Spleen (tissue), 11 donors: ENCODE measurements around the gene ZC3H4. TPM values are rescaled to one million over a fixed set of nuclear protein-coding genes. Genes with fewer than 3 reads are reported as not detected.

Experiments
- DNase-seq: peaks from one replicate; pipeline ENCODE4 v3.0.0-alpha.2; 2020
- H3K27ac ChIP-seq, 8 donors: fragments of 200-600 bp; sonication (generic) in 7 of 8; 1 replicate in 4 of 8; 2 replicates in 4 of 8; pipeline versions ENCODE4 v1.5.0 to v1.8.0; 2016 to 2021; ENCODE audit warnings: inconsistent platforms in 4 of 8, mild to moderate bottlenecking in 4 of 8, moderate library complexity in 1 of 8
- H3K27me3 ChIP-seq, 7 donors: fragments of 200-600 bp; sonication (generic) in 6 of 7; replicated peaks in 1 of 7; 1 replicate in 4 of 7; 2 replicates in 3 of 7; pipeline versions ENCODE4 v1.5.0 to v1.8.0; 2016 to 2021; ENCODE audit warnings: inconsistent platforms in 3 of 7, mild to moderate bottlenecking in 1 of 7
- H3K36me3 ChIP-seq, 6 donors: fragments of 200-600 bp; sonication (generic) in 5 of 6; 1 replicate in 4 of 6; 2 replicates in 2 of 6; pipeline versions ENCODE4 v1.5.0 to v1.8.0; 2016 to 2021; ENCODE audit warnings: inconsistent platforms in 2 of 6
- H3K4me1 ChIP-seq, 6 donors: fragments of 200-600 bp; sonication (generic) in 5 of 6; 1 replicate in 3 of 6; 2 replicates in 3 of 6; pipeline versions ENCODE4 v1.5.0 to v1.8.0; 2016 to 2021; ENCODE audit warnings: inconsistent platforms in 3 of 6
- H3K4me3 ChIP-seq, 8 donors: fragments of 200-600 bp; sonication (generic) in 7 of 8; 1 replicate in 4 of 8; 2 replicates in 4 of 8; pipeline versions ENCODE4 v1.5.0 to v1.8.0; 2016 to 2021; ENCODE audit warnings: inconsistent platforms in 4 of 8, mild to moderate bottlenecking in 4 of 8, moderate library complexity in 2 of 8
- H3K9me3 ChIP-seq, 8 donors: fragments of 200-600 bp; sonication (generic) in 7 of 8; 1 replicate in 4 of 8; 2 replicates in 4 of 8; pipeline versions ENCODE4 v1.5.0 to v1.8.0; 2016 to 2021; ENCODE audit warnings: inconsistent platforms in 4 of 8
- POLR2A ChIP-seq, 3 donors: fragments of 450-650 bp; IDR thresholded peaks; one replicate each; pipeline ENCODE4 v1.5.1; 2017; ENCODE audit warnings: antibody characterized with exemption in 3 of 3, mild to moderate bottlenecking in 1 of 3
- POLR2AphosphoS5 ChIP-seq, 3 donors: sonication (generic); formaldehyde crosslinking; IDR thresholded peaks; one replicate each; pipeline ENCODE4 v1.5.1; 2017; ENCODE audit warnings: antibody characterized with exemption in 3 of 3
- WGBS, 5 donors: extraction: QIAGEN DNeasy Blood & Tissue Kit in 3 of 5; methylation state at CpG; one replicate each; pipeline versions ENCODE4 v1.1.5 to v1.1.7; 2013 to 2018; 5-methylcytosine and 5-hydroxymethylcytosine counted together
- intact Hi-C: fragments of 100-400 bp; cut with DNase I; formaldehyde crosslinking; loops from one replicate; pipeline ENCODE4 v1.15.0; 2023; ENCODE audit warnings: low total_unique reads
- polyA plus RNA-seq, 3 donors: library from polyadenylated mRNA; stranded (reverse); fragments of 200-250 nt; gene quantifications; one replicate each; pipeline ENCODE4 v1.2.1, GENCODE V29; 2013
- total RNA-seq, 7 donors: library from RNA; depleted of rRNA in 3 of 7; stranded (reverse); fragments of >200 nt in 3 of 7; fragmentation: NEBNext Ultra II Directional in 4 of 7; extraction: Animal tissue kit (Norgen Biotek cat#: 25700) in 4 of 7; gene quantifications; one replicate each; pipeline versions ENCODE4 v1.1.0 to v1.2.1, GENCODE V29; 2016 to 2021
- TF ChIP-seq, protein P1 (sequence below), 11 experiments: fragments of 200-600 bp in 7 of 11; fragments of 450-650 bp in 4 of 11; sonication (generic) in 4 of 11; IDR thresholded peaks in 8 of 11; conservative IDR thresholded peaks in 3 of 11; 1 replicate in 7 of 11; 2 replicates in 4 of 11; pipeline versions ENCODE4 v1.4.0 to v1.8.0; 2016 to 2021; ENCODE audit warnings: antibody characterized with exemption in 11 of 11, inconsistent platforms in 4 of 11, mild to moderate bottlenecking in 1 of 11
- donor health status: healthy with polysubstance abuse.
- donor health status: DM: no; HTN: no; CAD: no; lungs with moderate emphysema.
- donor health status: DM: no; HTN: no; CAD: no.
- donor health status: Bipolar disorder and iron deficiency.
- donor health status: healthy.
- donor health status: DM: no; HTN: no; CAD: no.
- donor health status: DM: yes; HTN: yes; CAD: no.

ZC3H4 gene
- total and polyA plus RNA-seq, 10 donors = 6.0 to 68.7 (median 33.4) TPM

DNA sequence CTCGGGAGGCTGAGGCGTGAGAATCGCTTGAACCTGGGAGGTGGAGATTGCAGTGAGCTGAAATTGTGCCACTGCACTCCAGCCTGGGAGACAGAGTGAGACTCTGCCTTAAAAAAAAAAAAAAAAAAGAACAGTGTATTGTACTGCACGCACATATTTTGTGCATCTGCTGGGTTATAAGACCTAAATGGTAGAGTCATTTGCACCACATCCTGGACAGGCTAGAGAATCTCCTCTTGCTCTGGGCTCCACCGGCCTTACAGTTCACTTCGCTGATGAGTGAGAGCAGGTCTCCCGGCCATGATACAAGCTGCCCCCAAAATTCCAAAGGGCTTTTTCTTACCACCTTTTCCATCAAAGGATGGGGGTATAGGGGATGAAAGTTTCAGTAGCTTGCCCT lies 9.8 kb upstream of the ZC3H4 start:
- DNase-seq = no peak

DNA sequence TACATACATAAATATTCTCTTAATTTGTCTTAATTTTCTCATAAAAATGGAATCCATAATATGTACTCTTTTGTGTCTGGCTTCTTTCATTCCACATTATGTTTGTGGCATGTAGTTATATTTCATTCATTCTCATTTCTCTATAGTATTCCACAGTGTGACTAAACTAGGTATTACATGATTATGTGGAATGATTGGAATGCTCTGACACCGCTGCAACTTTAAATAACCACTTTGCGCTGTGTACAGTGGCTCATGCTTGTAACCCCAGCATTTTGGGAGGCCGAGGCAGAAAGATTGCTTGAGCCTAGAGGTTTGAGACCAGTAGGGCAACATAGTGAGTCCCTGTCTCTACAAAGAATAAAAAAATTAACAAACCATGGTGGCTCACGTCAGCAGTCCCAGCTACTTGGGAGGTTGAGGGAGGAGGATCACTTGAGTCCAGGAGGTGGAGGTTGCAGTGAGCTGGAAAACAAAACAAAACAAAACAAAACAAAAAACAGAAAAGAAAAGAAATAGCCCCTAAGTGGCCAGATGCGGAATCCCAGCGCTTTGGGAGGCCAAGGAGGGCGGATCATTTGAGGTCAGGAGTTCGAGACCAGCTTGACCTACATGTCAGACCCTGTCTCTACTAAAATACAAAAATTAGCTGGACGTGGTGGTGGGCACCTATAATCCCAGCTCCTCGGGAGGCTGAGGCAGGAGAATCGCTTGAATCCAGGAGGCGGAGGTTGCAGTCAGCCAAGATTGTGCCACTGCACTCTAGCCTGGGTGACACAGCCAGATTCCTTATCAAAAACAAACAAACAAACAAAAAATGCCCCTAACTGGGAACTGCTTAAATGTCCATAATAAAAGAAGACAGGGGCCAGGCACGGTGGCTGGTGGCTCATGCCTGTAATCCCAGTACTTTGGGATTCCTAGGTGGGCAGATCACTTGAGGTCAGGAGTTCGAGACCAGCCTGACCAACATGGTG lies 9.1 kb upstream of the ZC3H4 start:
- TF ChIP-seq POLR2A (IDR thresholded peaks at IDR 0.05) = no peak
- TF ChIP-seq, protein P1, sequence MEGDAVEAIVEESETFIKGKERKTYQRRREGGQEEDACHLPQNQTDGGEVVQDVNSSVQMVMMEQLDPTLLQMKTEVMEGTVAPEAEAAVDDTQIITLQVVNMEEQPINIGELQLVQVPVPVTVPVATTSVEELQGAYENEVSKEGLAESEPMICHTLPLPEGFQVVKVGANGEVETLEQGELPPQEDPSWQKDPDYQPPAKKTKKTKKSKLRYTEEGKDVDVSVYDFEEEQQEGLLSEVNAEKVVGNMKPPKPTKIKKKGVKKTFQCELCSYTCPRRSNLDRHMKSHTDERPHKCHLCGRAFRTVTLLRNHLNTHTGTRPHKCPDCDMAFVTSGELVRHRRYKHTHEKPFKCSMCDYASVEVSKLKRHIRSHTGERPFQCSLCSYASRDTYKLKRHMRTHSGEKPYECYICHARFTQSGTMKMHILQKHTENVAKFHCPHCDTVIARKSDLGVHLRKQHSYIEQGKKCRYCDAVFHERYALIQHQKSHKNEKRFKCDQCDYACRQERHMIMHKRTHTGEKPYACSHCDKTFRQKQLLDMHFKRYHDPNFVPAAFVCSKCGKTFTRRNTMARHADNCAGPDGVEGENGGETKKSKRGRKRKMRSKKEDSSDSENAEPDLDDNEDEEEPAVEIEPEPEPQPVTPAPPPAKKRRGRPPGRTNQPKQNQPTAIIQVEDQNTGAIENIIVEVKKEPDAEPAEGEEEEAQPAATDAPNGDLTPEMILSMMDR (IDR thresholded peaks at IDR 0.05 in 8 of 11, conservative IDR thresholded peaks at IDR 0.05 in 3 of 11) = no peak
- Histone ChIP-seq H3K27ac (no peak overlapping the region), H3K9me3 (no peaks in the 10 kb centered on the region), H3K36me3 (no peaks in the 10 kb centered on the region), H3K4me3 (no peak overlapping the region), H3K4me1 (peaks cover 0 to 8% (median 3%) of the 10 kb centered on the region in 6 donors), H3K27me3 (no peaks in the 10 kb centered on the region)
- DNase-seq = no peak
- intact Hi-C loops = loop anchor here (10.0 kb wide), 1 partner anchor 88 kb away; no protein-coding TSS in a partner anchor
- WGBS, 5 donors = 84 to 91% (median 88%) methylated on average over 14 of the region's 14 CpGs

More for the DNA sequence above, 9.8 kb upstream of the ZC3H4 start:
- H3K4me3 ChIP-seq = no peak overlapping the region
- no peaks in the 10 kb centered on the region for H3K27me3 ChIP-seq
- TF ChIP-seq, protein P1 (IDR thresholded peaks at IDR 0.05 in 8 of 11, conservative IDR thresholded peaks at IDR 0.05 in 3 of 11) = no peak
- TF ChIP-seq POLR2AphosphoS5 (IDR thresholded peaks at IDR 0.05) (no peak), POLR2A (IDR thresholded peaks at IDR 0.05) (no peak)
- H3K4me1 ChIP-seq = peaks cover 0 to 8% (median 3%) of the 10 kb centered on the region in 6 donors
- WGBS, 5 donors = 86 to 96% (median 92%) methylated on average over 7 of the region's 7 CpGs
- no peak overlapping the region for H3K27ac ChIP-seq
- intact Hi-C loops = loop anchor here (10.0 kb wide), 1 partner anchor 89 kb away; no protein-coding TSS in a partner anchor
- no peaks in the 10 kb centered on the region for H3K9me3 ChIP-seq
- no peaks in the 10 kb centered on the region for H3K36me3 ChIP-seq

DNA sequence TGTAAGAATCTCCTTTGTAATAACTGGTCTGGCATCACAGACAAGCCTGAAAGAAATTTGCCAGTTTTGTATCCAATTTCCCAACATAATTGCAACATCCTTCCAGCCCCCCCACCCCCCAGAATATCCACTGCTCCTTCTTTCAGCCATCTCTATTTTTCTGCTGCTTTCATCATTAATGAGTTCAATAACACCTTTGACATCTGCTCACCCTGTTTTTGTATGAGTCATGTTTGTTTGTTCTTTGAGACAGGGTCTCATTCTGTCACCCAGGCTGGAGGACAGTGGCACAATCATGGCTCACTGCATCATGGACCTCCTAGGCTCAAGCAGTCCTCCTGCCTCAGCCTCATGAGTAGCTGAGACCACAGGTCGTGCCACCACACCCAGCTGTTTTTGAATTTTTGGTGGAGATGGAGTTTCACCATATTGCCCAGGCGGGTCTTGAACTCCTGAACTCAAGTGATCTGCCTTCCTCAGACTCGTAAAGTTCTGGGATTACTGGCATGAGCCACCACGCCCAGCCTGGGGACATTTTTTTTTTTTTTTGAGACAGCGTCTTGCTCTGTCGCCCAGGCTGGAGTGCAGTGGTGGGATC lies 7.0 kb upstream of the ZC3H4 start:
- intact Hi-C loops = loop anchor here (10.0 kb wide), 1 partner anchor 86 kb away; no protein-coding TSS in a partner anchor
- H3K4me3 ChIP-seq = no peak overlapping the region
- no peaks in the 10 kb centered on the region for H3K9me3 ChIP-seq
- 83 to 91% (median 88%) methylated on average over 6 of the region's 6 CpGs for WGBS, 5 donors
- no peak for TF ChIP-seq POLR2AphosphoS5 (IDR thresholded peaks at IDR 0.05)
- TF ChIP-seq POLR2A (IDR thresholded peaks at IDR 0.05) = no peak
- TF ChIP-seq, protein P1 (IDR thresholded peaks at IDR 0.05 in 8 of 11, conservative IDR thresholded peaks at IDR 0.05 in 3 of 11) = no peak
- H3K27me3 ChIP-seq = no peaks in the 10 kb centered on the region
- H3K27ac ChIP-seq = no peak overlapping the region
- peaks cover 0 to 8% (median 3%) of the 10 kb centered on the region in 6 donors for H3K4me1 ChIP-seq
- DNase-seq = no peak
- no peaks in the 10 kb centered on the region for H3K36me3 ChIP-seq
